Fibroblast of mammary gland (primary cell): ENCODE data around the gene CCL5.

Source experiments
- DNase-seq: peaks from one replicate; pipeline ENCODE4 v3.0.0-alpha.2; 2010; ENCODE audit warnings: low read depth
- H3K4me3 ChIP-seq: 2 replicates; pipeline ENCODE4 v1.5.1; 2011; ENCODE audit warnings: low read depth, mild to moderate bottlenecking, low read length, moderate library complexity; ENCODE audit not compliant: control insufficient read depth
- TF ChIP-seq, protein P1 (sequence below): conservative IDR thresholded peaks from 2 replicates; pipeline ENCODE4 v1.5.1; 2011; ENCODE audit warnings: low read depth, low read length, inconsistent platforms; ENCODE audit not compliant: control insufficient read depth, insufficient read depth

Gene CCL5

DNA sequence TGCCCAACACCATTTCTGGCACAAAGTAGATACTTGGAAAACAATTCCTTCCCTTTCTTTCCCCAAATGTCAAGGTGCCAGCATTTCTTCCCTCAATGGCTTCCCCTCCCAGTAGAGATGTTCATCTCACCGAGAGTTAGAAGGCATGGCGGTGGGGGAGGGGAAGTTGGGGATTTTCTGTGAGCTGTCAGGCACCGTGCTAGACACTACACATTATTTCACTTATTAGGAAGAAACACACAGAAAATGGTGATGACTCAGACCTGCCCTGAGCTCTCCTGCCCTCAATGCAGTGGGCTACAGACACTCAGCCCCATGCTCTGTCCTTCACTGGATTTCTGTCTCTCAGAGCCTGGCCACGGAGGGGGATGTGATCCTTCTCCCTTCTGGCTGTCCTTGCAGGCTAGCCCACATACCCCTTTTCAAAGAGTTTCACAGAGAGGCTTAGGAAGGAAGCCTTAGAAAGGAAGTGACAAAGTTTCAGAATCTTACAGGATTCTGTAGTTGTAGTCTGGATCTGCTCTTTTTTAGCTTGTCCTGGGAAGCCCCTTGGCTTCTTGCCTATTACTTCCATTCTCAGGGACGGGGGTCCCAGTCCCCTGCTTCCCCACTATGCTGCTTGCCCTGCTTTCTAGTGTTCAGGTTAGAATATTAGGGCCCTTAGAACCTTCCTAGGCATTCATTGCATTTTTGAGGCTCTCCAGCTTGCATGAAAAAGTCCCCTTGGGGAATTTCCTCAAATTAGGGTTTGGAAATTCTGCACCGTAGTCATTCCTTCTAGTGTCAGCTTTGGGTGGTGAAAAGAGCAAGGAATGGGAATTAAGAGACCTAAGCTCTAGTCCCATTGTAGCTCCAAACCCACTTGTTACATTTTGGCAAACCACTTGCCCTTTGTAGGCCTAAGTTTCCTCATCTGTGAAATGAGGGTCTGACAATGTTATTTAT is 12.2 kb upstream of the CCL5 start:
- TF ChIP-seq, protein P1, sequence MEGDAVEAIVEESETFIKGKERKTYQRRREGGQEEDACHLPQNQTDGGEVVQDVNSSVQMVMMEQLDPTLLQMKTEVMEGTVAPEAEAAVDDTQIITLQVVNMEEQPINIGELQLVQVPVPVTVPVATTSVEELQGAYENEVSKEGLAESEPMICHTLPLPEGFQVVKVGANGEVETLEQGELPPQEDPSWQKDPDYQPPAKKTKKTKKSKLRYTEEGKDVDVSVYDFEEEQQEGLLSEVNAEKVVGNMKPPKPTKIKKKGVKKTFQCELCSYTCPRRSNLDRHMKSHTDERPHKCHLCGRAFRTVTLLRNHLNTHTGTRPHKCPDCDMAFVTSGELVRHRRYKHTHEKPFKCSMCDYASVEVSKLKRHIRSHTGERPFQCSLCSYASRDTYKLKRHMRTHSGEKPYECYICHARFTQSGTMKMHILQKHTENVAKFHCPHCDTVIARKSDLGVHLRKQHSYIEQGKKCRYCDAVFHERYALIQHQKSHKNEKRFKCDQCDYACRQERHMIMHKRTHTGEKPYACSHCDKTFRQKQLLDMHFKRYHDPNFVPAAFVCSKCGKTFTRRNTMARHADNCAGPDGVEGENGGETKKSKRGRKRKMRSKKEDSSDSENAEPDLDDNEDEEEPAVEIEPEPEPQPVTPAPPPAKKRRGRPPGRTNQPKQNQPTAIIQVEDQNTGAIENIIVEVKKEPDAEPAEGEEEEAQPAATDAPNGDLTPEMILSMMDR, result no peak
- no peak overlapping the region for H3K4me3 ChIP-seq
- DNase-seq, result peak; percentile 16

DNA sequence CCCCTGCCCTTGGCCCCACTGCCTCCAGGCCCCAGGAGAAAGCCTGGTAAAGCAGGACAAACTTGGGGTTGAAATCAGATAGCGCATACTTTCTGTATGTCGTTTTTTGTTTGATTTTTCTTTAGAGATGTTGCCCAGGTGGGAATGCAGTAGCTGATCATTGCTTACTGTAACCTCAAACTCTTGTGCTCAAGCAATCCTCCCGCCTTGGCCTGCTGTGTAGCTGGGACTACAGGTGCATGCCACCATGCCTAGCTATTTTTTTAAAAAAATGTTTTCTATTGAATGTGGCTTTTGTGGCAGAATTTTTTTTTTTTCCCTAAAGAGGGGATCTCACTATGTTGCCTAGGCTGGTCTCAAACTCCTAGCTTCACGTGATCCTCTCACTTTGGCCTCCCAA is 11.1 kb upstream of the CCL5 start:
- TF ChIP-seq, protein P1, result no peak
- no peak overlapping the region for H3K4me3 ChIP-seq
- DNase-seq, result no peak

DNA sequence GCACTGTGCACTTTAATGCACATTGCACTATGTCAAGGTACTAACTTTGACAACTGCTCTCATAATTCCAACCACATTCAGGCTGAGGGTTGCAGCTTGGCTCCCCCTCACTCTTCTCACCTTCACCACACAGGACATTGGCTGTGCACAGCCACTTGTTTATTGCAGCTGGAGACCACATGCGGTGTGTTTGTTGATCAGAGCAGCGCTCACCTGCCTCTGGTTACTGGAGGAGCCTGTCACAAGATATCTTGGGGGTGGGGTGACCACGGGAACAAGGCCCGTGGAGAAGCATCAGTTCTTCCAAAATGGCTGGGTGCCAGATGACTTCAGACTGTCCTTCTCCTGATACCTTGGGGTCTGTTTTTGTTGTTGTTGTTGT is 10.6 kb upstream of the CCL5 start:
- DNase-seq, result no peak
- TF ChIP-seq, protein P1, result no peak
- H3K4me3 ChIP-seq, result no peak overlapping the region

DNA sequence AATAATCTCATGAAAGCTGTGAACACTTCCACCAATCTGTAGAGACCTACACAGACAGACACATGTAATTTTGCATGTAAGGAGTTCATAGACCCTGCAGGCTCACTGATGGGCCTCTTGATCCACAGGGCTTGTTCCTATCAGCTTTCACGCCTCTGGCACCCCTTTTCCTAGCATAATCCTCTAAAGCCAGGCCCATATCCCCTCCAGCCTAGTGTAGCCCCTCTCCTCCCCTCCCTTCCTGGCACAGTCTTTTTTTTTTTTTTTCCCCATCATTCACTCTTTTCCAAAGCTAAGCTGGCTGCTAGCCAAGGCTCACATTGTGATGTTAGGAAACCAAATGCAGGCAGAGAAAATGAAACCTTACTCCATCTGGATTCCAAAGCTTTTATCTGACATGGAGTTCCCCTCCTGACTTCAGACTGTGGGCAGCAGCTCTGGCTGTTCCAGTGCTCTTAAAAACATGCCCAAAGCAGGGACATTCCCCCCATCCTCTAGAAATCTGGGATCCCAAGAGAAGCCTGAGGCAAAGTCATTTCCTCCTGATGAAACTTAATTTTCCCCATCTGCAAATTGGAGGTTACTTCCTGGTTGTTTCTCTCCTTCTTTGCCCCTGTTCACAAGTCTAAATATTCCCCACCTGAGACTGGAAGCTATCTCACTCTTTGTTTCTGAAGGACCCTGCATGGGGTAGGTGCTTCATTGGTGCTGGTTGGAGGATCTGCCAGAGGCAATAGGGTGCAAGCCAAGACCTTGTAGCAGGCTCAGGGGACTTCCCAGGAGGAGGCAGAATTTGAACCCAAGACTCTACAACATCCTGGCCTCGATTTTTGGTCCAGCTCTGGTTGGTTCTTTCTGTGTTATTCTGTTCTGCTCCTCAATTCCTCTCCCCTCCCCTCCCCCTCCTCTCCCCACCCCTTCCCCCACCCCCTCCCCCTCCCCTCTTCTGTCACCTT is 9.9 kb upstream of the CCL5 start:
- DNase-seq, result peak; percentile 34
- TF ChIP-seq, protein P1, result no peak
- no peak overlapping the region for H3K4me3 ChIP-seq

DNA sequence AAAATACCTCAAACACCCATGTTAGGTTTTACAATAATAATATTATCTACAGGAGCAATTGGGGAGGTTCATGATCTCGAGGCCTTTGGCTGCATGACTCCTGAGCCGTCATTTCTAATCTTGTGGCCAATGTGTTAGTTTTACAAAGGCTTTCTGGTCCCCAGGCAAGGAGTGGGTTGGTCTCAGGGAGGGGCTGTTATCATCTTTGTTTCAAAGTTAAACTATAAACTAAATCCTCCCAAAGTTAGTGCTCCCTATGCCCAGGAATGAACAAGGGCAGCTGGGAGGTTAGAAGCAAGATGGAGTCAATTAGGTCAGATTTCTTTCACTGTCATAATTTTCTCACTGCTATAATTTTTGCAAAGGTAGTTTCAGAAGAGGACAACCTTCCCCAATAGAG is 9.1 kb upstream of the CCL5 start:
- TF ChIP-seq, protein P1, result no peak
- H3K4me3 ChIP-seq, result no peak overlapping the region
- DNase-seq, result no peak

DNA sequence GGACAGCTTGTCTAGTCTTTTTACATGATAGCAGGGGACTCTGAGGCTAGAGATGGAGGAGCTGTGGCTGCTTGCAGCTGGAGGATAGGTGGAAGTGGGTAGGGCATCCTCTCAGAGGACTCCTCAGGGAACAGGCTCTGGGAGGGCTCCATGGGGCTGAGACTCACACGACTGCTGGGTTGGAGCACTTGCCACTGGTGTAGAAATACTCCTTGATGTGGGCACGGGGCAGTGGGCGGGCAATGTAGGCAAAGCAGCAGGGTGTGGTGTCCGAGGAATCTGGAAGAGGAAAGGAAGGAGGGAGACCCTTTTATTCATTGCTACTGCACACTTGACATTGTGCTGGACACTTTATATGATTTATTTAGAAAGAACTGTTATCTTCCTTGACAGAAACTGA is 1.8 kb downstream of the CCL5 start:
- TF ChIP-seq, protein P1, result no peak
- no peak overlapping the region for H3K4me3 ChIP-seq
- DNase-seq, result no peak
